Sigmoid colon (tissue), 7 donors: ENCODE results near the gene PRKCA. TPM values are rescaled to one million over a fixed set of nuclear protein-coding genes. Genes with fewer than 3 reads are reported as not detected.

ENCODE experiments used
- DNase-seq: peaks from one replicate; pipeline ENCODE4 v3.0.0-alpha.2; 2019
- H3K27ac ChIP-seq, 4 donors: fragments of 200-600 bp; sonication (generic); one replicate each; pipeline ENCODE4 v1.5.1; 2016 to 2019; ENCODE audit warnings: mild to moderate bottlenecking in 1 of 4
- H3K27me3 ChIP-seq, 3 donors: fragments of 200-600 bp; sonication (generic); one replicate each; pipeline ENCODE4 v1.5.1; 2019; ENCODE audit warnings: mild to moderate bottlenecking in 1 of 3
- H3K36me3 ChIP-seq, 4 donors: fragments of 200-600 bp; sonication (generic); one replicate each; pipeline ENCODE4 v1.5.1; 2016 to 2019
- H3K4me1 ChIP-seq, 4 donors: fragments of 200-600 bp; sonication (generic); one replicate each; pipeline ENCODE4 v1.5.1; 2017 to 2019
- H3K4me3 ChIP-seq, 4 donors: fragments of 200-600 bp; sonication (generic); one replicate each; pipeline ENCODE4 v1.5.1; 2017 to 2019; ENCODE audit warnings: mild to moderate bottlenecking in 2 of 4, moderate library complexity in 1 of 4
- H3K9me3 ChIP-seq, 4 donors: fragments of 200-600 bp in 3 of 4; sonication (generic) in 3 of 4; one replicate each; pipeline versions ENCODE4 v1.5.1 to v1.6.1; 2013 to 2019
- CTCF ChIP-seq, 4 experiments: fragments of 450-650 bp in 3 of 4; fragments of 200-600 bp in 1 of 4; IDR thresholded peaks; one replicate each; pipeline ENCODE4 v1.5.1; 2016 to 2019; ENCODE audit warnings: antibody characterized with exemption in 4 of 4, mild to moderate bottlenecking in 3 of 4, moderate library complexity in 2 of 4
- EP300 ChIP-seq, 4 donors: sonication (generic); formaldehyde crosslinking; IDR thresholded peaks; one replicate each; pipeline ENCODE4 v1.6.1; 2017; ENCODE audit warnings: antibody characterized with exemption in 4 of 4
- POLR2A ChIP-seq, 2 donors: fragments of 450-650 bp; IDR thresholded peaks; one replicate each; pipeline ENCODE4 v1.6.1; 2016; ENCODE audit warnings: antibody characterized with exemption in 2 of 2, mild to moderate bottlenecking in 2 of 2, moderate library complexity in 2 of 2
- POLR2AphosphoS5 ChIP-seq, 4 donors: sonication (generic); formaldehyde crosslinking; IDR thresholded peaks; one replicate each; pipeline ENCODE4 v1.6.1; 2017; ENCODE audit warnings: antibody characterized with exemption in 4 of 4
- WGBS, 2 donors: extraction: QIAGEN DNeasy Blood & Tissue Kit; methylation state at CpG; one replicate each; pipeline ENCODE4 v1.1.7; 2013; 5-methylcytosine and 5-hydroxymethylcytosine counted together
- intact Hi-C: fragments of 100-400 bp; cut with DNase I; formaldehyde crosslinking; loops from one replicate; pipeline ENCODE4 v1.15.1; 2023
- polyA plus RNA-seq, 3 donors: library from polyadenylated mRNA; stranded (reverse); fragments of 200-250 nt; gene quantifications; one replicate each; pipeline ENCODE4 v1.2.3, GENCODE V29; 2013
- total RNA-seq, 4 donors: library from RNA; depleted of rRNA; stranded (reverse); fragments of >200 nt; gene quantifications; one replicate each; pipeline ENCODE4 v1.1.0, GENCODE V29; 2016
- donor health status: healthy with polysubstance abuse.
- donor health status: Bipolar disorder and iron deficiency.
- donor health status: healthy.

PRKCA gene
- total and polyA plus RNA-seq, 7 donors = 6.6 to 58.4 (median 42.6) TPM

- no peak overlapping the region for H3K4me3 ChIP-seq
These were observed 259.7 kb downstream of the PRKCA start for GRCh38 chr17:66562119-66562518.

GRCh38 chr17:66564992-66565465 lies 262.6 kb downstream of the PRKCA start:
- Histone ChIP-seq H3K36me3 (no peaks in the 10 kb centered on the region), H3K9me3 (peaks cover 0 to 2% (median 0%) of the 10 kb centered on the region in 4 donors), H3K4me1 (peaks cover 0 to 23% (median 15%) of the 10 kb centered on the region in 4 donors), H3K27ac (peak overlapping the region in 2 of 4 donors; percentile 6 to 16), H3K27me3 (no peaks in the 10 kb centered on the region), H3K4me3 (no peak overlapping the region)
- intact Hi-C loops = loop anchor here (5.0 to 10.0 kb wide), 2 partner anchors 110 to 263 kb away; partner anchors contain the start of gene PRKCA
- 94 to 96% methylated on average over 4 of the region's 4 CpGs for WGBS, 2 donors
- TF ChIP-seq POLR2AphosphoS5 (IDR thresholded peaks at IDR 0.05) (no peak), EP300 (IDR thresholded peaks at IDR 0.05) (no peak), CTCF (IDR thresholded peaks at IDR 0.05) (no peak), POLR2A (IDR thresholded peaks at IDR 0.05) (no peak)
- no peak for DNase-seq

More at GRCh38 chr17:66562119-66562518, 259.7 kb downstream of the PRKCA start:
- no peak for TF ChIP-seq POLR2AphosphoS5 (IDR thresholded peaks at IDR 0.05)
- TF ChIP-seq CTCF (IDR thresholded peaks at IDR 0.05) = no peak
- no peak for TF ChIP-seq EP300 (IDR thresholded peaks at IDR 0.05)
- TF ChIP-seq POLR2A (IDR thresholded peaks at IDR 0.05) = no peak
- intact Hi-C loops = loop anchor here (10.0 kb wide), 1 partner anchor 113 kb away; no protein-coding TSS in a partner anchor
- no peaks in the 10 kb centered on the region for H3K36me3 ChIP-seq
- peaks cover 0 to 28% (median 14%) of the 10 kb centered on the region in 4 donors for H3K4me1 ChIP-seq
- no peaks in the 10 kb centered on the region for H3K27me3 ChIP-seq
- no peak overlapping the region for H3K27ac ChIP-seq
- no peak for DNase-seq
- peaks cover 0 to 2% (median 0%) of the 10 kb centered on the region in 4 donors for H3K9me3 ChIP-seq

- peak overlapping the region in 2 of 4 donors; percentile 1 to 30 for H3K27ac ChIP-seq
- H3K4me1 ChIP-seq = peaks cover 0 to 33% (median 20%) of the 10 kb centered on the region in 4 donors
- no peaks in the 10 kb centered on the region for H3K27me3 ChIP-seq
- H3K9me3 ChIP-seq = no peaks in the 10 kb centered on the region
- intact Hi-C loops = loop anchor here (1.0 to 10.0 kb wide), 3 partner anchors 107 to 312 kb away; partner anchors contain the start of gene PRKCA
- TF ChIP-seq POLR2AphosphoS5 (IDR thresholded peaks at IDR 0.05) (peak in 2 of 4 donors; percentile 10 to 16), CTCF (IDR thresholded peaks at IDR 0.05) (peak; percentile 70 to 83 (median 73)), EP300 (IDR thresholded peaks at IDR 0.05) (no peak), POLR2A (IDR thresholded peaks at IDR 0.05) (no peak)
- H3K4me3 ChIP-seq = no peak overlapping the region
- 57 to 63% methylated on average over 15 of the region's 15 CpGs for WGBS, 2 donors
- DNase-seq = peak; percentile 87
- no peaks in the 10 kb centered on the region for H3K36me3 ChIP-seq
These were observed 265.1 kb downstream of the PRKCA start for GRCh38 chr17:66567234-66568170.

GRCh38 chr17:66569572-66569971 lies 267.2 kb downstream of the PRKCA start:
- H3K27me3 ChIP-seq = no peaks in the 10 kb centered on the region
- no peaks in the 10 kb centered on the region for H3K9me3 ChIP-seq
- DNase-seq = no peak
- 89 to 90% methylated on average over 2 of the region's 2 CpGs for WGBS, 2 donors
- H3K27ac ChIP-seq = no peak overlapping the region
- intact Hi-C loops = loop anchor here (5.0 to 10.0 kb wide), 2 partner anchors 105 to 267 kb away; partner anchors contain the start of gene PRKCA
- H3K4me3 ChIP-seq = no peak overlapping the region
- H3K4me1 ChIP-seq = peaks cover 0 to 33% (median 19%) of the 10 kb centered on the region in 4 donors
- no peaks in the 10 kb centered on the region for H3K36me3 ChIP-seq
- TF ChIP-seq CTCF (IDR thresholded peaks at IDR 0.05) = no peak
- TF ChIP-seq POLR2A (IDR thresholded peaks at IDR 0.05) = no peak
- no peak for TF ChIP-seq POLR2AphosphoS5 (IDR thresholded peaks at IDR 0.05)
- TF ChIP-seq EP300 (IDR thresholded peaks at IDR 0.05) = no peak
